Prostate gland (tissue), 2 donors: ENCODE data around the gene TEX52.

Source experiments
- CTCF ChIP-seq, 4 experiments: fragments of 200-600 bp in 2 of 4; fragments of 450-650 bp in 2 of 4; sonication (generic) in 2 of 4; IDR thresholded peaks; 1 replicate in 3 of 4; 2 replicates in 1 of 4; pipeline ENCODE4 v1.5.1; 2016 to 2019; ENCODE audit warnings: antibody characterized with exemption in 4 of 4, mild to moderate bottlenecking in 2 of 4, moderate library complexity in 2 of 4
- POLR2A ChIP-seq: fragments of 450-650 bp; IDR thresholded peaks from one replicate; pipeline ENCODE4 v1.6.1; 2016; ENCODE audit warnings: antibody characterized with exemption, mild to moderate bottlenecking
- POLR2AphosphoS5 ChIP-seq: sonication (generic); formaldehyde crosslinking; IDR thresholded peaks from one replicate; pipeline ENCODE4 v1.6.1; 2017; ENCODE audit warnings: antibody characterized with exemption

DNA sequence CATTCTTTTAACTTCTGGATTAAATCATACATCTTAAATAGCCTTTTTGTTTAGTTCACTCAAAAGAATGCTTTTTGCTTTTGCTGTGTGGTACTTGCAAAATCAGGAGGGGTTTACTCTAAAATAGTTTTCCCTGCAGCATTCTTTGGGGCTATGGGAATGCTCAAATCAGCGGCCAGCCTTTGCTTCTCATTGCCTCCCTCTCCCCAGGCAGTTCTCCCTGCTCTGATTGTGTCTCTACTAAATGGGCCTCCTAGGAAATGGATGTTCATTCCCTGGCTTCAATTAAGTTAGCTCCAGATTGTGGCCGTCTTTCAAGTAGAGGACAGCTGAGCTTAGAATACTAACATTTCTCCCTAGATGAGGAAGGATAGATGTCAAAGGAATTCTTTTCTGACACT lies 38.2 kb upstream of the TEX52 start:
- TF ChIP-seq CTCF (IDR thresholded peaks at IDR 0.05) (no peak), POLR2A (no peak), POLR2AphosphoS5 (no peak)
